ENCODE results near the gene PPP4R4.
A peak's percentile ranks its signal among the peaks of the same experiment; 100 is the strongest.
"Not testable (repeated sequence)": the region's sequence is repeated elsewhere in the genome, so short reads cannot be mapped to it uniquely, and the experiment has no call there.

The PPP4R4 gene

DNA sequence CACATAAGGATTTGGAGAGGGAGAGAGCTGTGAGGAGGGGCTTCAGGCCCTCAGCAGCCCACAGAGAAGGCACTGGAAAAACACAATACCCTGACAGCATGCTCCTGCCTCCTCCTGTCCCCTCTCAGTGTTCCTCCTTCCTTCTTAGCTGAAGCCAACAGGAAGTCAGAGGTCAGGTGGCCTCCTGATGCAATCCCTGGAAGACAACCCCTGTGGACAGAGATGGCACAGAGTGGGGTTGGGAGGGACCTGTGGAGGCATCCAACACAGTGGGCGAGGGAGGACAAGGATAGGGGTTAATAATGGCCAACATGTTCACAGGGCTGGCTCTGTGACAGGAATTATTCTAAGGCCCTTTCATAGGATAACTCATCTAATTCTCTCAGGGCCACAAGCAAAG, 29.4 kb upstream of the PPP4R4 start:
- Histone ChIP-seq H3K36me3 (replicated peaks; ENCODE audit: low read depth, low read length) (no peaks in the 10 kb centered on the region), H3K79me2 (ENCODE audit: low read length) (no peaks in the 10 kb centered on the region), H3K27ac (ENCODE audit: low read length) (no peak overlapping the region), H2AFZ (ENCODE audit: low read depth, low read length) (peak overlapping the region; percentile 81), H3K4me3 (ENCODE audit: low read length) (no peak overlapping the region), H3K4me2 (ENCODE audit: low read length) (no peak overlapping the region), H3K9me3 (ENCODE audit: insufficient read depth, low read length) (no peaks in the 10 kb centered on the region), H3K9ac (ENCODE audit: low read length) (no peak overlapping the region), H3K4me1 (ENCODE audit: low read length) (no peaks in the 10 kb centered on the region), H4K20me1 (ENCODE audit: insufficient read depth, low read length) (no peaks in the 10 kb centered on the region), H3K27me3 (ENCODE audit: low read depth, low read length) (no peaks in the 10 kb centered on the region)
- TF ChIP-seq EZH2phosphoT487 (IDR thresholded peaks at IDR 0.05; ENCODE audit: low read depth), result no peak
- TF ChIP-seq, protein P1, sequence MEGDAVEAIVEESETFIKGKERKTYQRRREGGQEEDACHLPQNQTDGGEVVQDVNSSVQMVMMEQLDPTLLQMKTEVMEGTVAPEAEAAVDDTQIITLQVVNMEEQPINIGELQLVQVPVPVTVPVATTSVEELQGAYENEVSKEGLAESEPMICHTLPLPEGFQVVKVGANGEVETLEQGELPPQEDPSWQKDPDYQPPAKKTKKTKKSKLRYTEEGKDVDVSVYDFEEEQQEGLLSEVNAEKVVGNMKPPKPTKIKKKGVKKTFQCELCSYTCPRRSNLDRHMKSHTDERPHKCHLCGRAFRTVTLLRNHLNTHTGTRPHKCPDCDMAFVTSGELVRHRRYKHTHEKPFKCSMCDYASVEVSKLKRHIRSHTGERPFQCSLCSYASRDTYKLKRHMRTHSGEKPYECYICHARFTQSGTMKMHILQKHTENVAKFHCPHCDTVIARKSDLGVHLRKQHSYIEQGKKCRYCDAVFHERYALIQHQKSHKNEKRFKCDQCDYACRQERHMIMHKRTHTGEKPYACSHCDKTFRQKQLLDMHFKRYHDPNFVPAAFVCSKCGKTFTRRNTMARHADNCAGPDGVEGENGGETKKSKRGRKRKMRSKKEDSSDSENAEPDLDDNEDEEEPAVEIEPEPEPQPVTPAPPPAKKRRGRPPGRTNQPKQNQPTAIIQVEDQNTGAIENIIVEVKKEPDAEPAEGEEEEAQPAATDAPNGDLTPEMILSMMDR (IDR thresholded peaks at IDR 0.05; ENCODE audit: low read depth, low read length), result no peak

DNA sequence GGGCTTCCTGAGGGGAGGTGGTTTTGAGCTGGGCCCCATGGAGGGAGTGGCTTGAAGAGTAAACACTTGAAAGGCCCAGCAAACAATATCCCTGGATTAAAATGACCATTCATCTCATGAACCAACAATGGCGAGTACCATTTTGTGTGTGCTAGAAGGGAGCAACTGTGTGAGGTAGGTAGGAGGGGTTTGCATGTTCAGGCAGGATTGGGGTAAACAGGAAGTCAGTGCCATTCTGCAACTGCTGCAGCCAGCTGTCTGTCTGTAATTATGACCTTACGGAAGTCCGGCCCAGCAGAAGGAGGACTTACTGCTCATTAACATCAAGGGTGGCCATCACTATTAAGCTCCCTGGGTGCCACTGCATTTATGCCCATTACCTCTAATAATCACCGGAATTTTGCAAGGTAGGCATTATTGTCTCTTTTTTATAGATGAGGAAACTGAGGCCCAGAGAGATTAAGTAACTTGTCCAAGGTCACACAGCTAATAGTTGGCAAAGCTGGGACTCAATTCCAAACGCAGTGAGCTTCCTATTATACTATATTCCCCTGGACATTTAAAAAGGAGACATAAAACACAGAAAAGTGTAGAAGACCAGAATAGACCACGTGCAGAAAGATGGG, 28.1 kb upstream of the PPP4R4 start:
- no peaks in the 10 kb centered on the region for H3K36me3 ChIP-seq (replicated peaks; ENCODE audit: low read depth, low read length)
- H3K4me1 ChIP-seq (ENCODE audit: low read length), result no peaks in the 10 kb centered on the region
- no peak for TF ChIP-seq EZH2phosphoT487 (IDR thresholded peaks at IDR 0.05; ENCODE audit: low read depth)
- TF ChIP-seq, protein P1 (IDR thresholded peaks at IDR 0.05; ENCODE audit: low read depth, low read length), result no peak
- H3K9me3 ChIP-seq (ENCODE audit: insufficient read depth, low read length), result no peaks in the 10 kb centered on the region
- H3K27me3 ChIP-seq (ENCODE audit: low read depth, low read length), result no peaks in the 10 kb centered on the region
- H3K4me2 ChIP-seq (ENCODE audit: low read length), result no peak overlapping the region
- no peak overlapping the region for H2AFZ ChIP-seq (ENCODE audit: low read depth, low read length)
- no peaks in the 10 kb centered on the region for H3K79me2 ChIP-seq (ENCODE audit: low read length)
- H3K9ac ChIP-seq (ENCODE audit: low read length), result no peak overlapping the region
- no peak overlapping the region for H3K27ac ChIP-seq (ENCODE audit: low read length)
- no peak overlapping the region for H3K4me3 ChIP-seq (ENCODE audit: low read length)
- H4K20me1 ChIP-seq (ENCODE audit: insufficient read depth, low read length), result no peaks in the 10 kb centered on the region

DNA sequence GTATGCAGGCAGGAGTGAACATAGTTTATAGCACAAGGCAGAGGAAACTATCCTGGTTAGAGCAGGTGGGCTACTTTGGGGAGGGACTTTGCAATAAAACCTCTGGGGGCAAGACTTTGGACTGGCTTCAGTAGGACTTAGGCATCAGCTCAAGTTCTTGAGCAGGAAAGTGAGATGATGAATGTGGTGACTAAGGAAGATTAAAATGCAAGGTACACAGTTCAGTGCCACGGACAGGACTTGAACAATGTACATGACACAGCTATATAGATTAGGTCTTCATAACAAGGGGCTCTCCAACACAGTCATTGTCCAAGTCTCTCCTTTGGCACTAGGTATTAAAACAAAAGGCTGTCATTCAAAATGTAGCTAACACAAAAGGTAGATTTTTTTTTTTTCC, 21.4 kb upstream of the PPP4R4 start:
- TF ChIP-seq, protein P1 (IDR thresholded peaks at IDR 0.05; ENCODE audit: low read depth, low read length), result no peak
- TF ChIP-seq EZH2phosphoT487 (IDR thresholded peaks at IDR 0.05; ENCODE audit: low read depth), result no peak
- no peak overlapping the region for H3K27ac ChIP-seq (ENCODE audit: low read length)

GRCh38 chr14:94153750-94154342, 20.3 kb upstream of the PPP4R4 start:
- TF ChIP-seq, protein P1 (IDR thresholded peaks at IDR 0.05; ENCODE audit: low read depth, low read length), result no peak
- no peak for TF ChIP-seq EZH2phosphoT487 (IDR thresholded peaks at IDR 0.05; ENCODE audit: low read depth)
- H2AFZ ChIP-seq (ENCODE audit: low read depth, low read length), result no peak overlapping the region
- H4K20me1 ChIP-seq (ENCODE audit: insufficient read depth, low read length), result no peaks in the 10 kb centered on the region
- H3K36me3 ChIP-seq (replicated peaks; ENCODE audit: low read depth, low read length), result no peaks in the 10 kb centered on the region
- H3K4me1 ChIP-seq (ENCODE audit: low read length), result no peaks in the 10 kb centered on the region
- peaks cover 26% of the 10 kb centered on the region for H3K27me3 ChIP-seq (ENCODE audit: low read depth, low read length)
- no peak overlapping the region for H3K9ac ChIP-seq (ENCODE audit: low read length)
- no peaks in the 10 kb centered on the region for H3K79me2 ChIP-seq (ENCODE audit: low read length)
- H3K4me2 ChIP-seq (ENCODE audit: low read length), result no peak overlapping the region
- no peak overlapping the region for H3K27ac ChIP-seq (ENCODE audit: low read length)
- no peaks in the 10 kb centered on the region for H3K9me3 ChIP-seq (ENCODE audit: insufficient read depth, low read length)
- H3K4me3 ChIP-seq (ENCODE audit: low read length), result no peak overlapping the region

More for the DNA sequence above, 21.4 kb upstream of the PPP4R4 start:
- peaks cover 18% of the 10 kb centered on the region for H3K27me3 ChIP-seq (ENCODE audit: low read depth, low read length)
- H4K20me1 ChIP-seq (ENCODE audit: insufficient read depth, low read length), result no peaks in the 10 kb centered on the region
- no peak overlapping the region for H3K9ac ChIP-seq (ENCODE audit: low read length)
- no peaks in the 10 kb centered on the region for H3K36me3 ChIP-seq (replicated peaks; ENCODE audit: low read depth, low read length)
- no peak overlapping the region for H3K4me3 ChIP-seq (ENCODE audit: low read length)
- H3K79me2 ChIP-seq (ENCODE audit: low read length), result no peaks in the 10 kb centered on the region
- no peaks in the 10 kb centered on the region for H3K9me3 ChIP-seq (ENCODE audit: insufficient read depth, low read length)
- H2AFZ ChIP-seq (ENCODE audit: low read depth, low read length), result no peak overlapping the region
- H3K4me2 ChIP-seq (ENCODE audit: low read length), result no peak overlapping the region
- no peaks in the 10 kb centered on the region for H3K4me1 ChIP-seq (ENCODE audit: low read length)

GRCh38 chr14:94156143-94156542, 18.0 kb upstream of the PPP4R4 start:
- H3K79me2 ChIP-seq (ENCODE audit: low read length); H2AFZ ChIP-seq (ENCODE audit: low read depth, low read length); H3K36me3 ChIP-seq (replicated peaks; ENCODE audit: low read depth, low read length); H3K9me3 ChIP-seq (ENCODE audit: insufficient read depth, low read length); H3K4me1 ChIP-seq (ENCODE audit: low read length); H3K27ac ChIP-seq (ENCODE audit: low read length); H4K20me1 ChIP-seq (ENCODE audit: insufficient read depth, low read length); H3K4me2 ChIP-seq (ENCODE audit: low read length); H3K4me3 ChIP-seq (ENCODE audit: low read length); H3K9ac ChIP-seq (ENCODE audit: low read length): not testable (repeated sequence)
- H3K27me3 ChIP-seq (ENCODE audit: low read depth, low read length), result peaks cover 26% of the 10 kb centered on the region

Data from OCI-LY3 (cell line).